ENCODE results near the gene PKDCC.
"Not testable (repeated sequence)": the region's sequence is repeated elsewhere in the genome, so short reads cannot be mapped to it uniquely, and the experiment has no call there.

Gene PKDCC

GRCh38 chr2:42067521-42067920 is 19.7 kb downstream of the PKDCC start:
- no peak for DNase-seq

- DNase-seq: no peak
These were observed 20.9 kb downstream of the PKDCC start for GRCh38 chr2:42068571-42069178.

GRCh38 chr2:42069568-42069967 is 21.7 kb downstream of the PKDCC start:
- DNase-seq: no peak

GRCh38 chr2:42071791-42072190 is 24.0 kb downstream of the PKDCC start:
- DNase-seq: no peak

GRCh38 chr2:42072349-42073118 is 24.7 kb downstream of the PKDCC start:
- peak; percentile 78 for DNase-seq

- DNase-seq: no peak
These were observed 26.1 kb downstream of the PKDCC start for GRCh38 chr2:42073739-42074503.

GRCh38 chr2:42074661-42075060 is 26.8 kb downstream of the PKDCC start:
- no peak for DNase-seq

GRCh38 chr2:42076357-42077225 is 28.8 kb downstream of the PKDCC start:
- no peak for DNase-seq

GRCh38 chr2:42077343-42077742 is 29.5 kb downstream of the PKDCC start:
- no peak for DNase-seq

GRCh38 chr2:42079737-42080287 is 32.0 kb downstream of the PKDCC start:
- no peak for DNase-seq

- DNase-seq: not testable (repeated sequence)
These were observed 33.3 kb downstream of the PKDCC start for GRCh38 chr2:42081151-42081550.

GRCh38 chr2:42082016-42082415 is 34.2 kb downstream of the PKDCC start:
- no peak for DNase-seq

- DNase-seq: peak; percentile 44
These were observed 36.4 kb downstream of the PKDCC start for GRCh38 chr2:42084231-42084671.

- DNase-seq: not testable (repeated sequence)
These were observed 37.2 kb downstream of the PKDCC start for GRCh38 chr2:42085070-42085469.

GRCh38 chr2:42085706-42086487 is 38.1 kb downstream of the PKDCC start:
- no peak for DNase-seq

- peak; percentile 54 for DNase-seq
These were observed 38.7 kb downstream of the PKDCC start for GRCh38 chr2:42086500-42086953.

- DNase-seq: no peak
These were observed 39.5 kb downstream of the PKDCC start for GRCh38 chr2:42087137-42087856.

GRCh38 chr2:42087857-42088195 is 40.0 kb downstream of the PKDCC start:
- DNase-seq: no peak

GRCh38 chr2:42089340-42089925 is 41.6 kb downstream of the PKDCC start:
- no peak for DNase-seq

GRCh38 chr2:42090216-42090615 is 42.4 kb downstream of the PKDCC start:
- DNase-seq: no peak

- DNase-seq: no peak
These were observed 43.9 kb downstream of the PKDCC start for GRCh38 chr2:42091671-42092070.
